ENCODE measurements around the gene PACRG. TPM values are rescaled to one million over a fixed set of nuclear protein-coding genes. Genes with fewer than 3 reads are reported as not detected.

Gene PACRG
- total RNA-seq, 1 experiment from 2014 or later, result 0.26 TPM

DNA sequence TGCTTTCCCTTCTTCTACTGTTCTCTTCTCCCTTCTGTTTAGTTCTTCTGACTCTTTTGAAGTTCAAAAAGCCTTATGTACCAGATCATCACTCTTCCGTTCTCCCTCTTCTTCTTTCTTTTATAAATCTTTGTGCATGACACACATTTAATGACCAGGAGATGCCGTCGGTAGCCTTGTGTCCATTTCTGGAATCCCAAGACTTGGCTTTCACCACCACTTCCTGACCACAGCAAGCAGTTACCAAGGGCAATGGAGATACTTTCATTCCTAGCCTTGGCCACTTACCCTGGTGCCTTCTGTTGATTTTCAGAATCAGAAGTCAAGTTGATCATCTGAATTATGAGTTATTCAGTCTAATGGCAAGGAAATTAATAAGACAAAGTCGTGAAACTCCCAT is 418.3 kb downstream of the PACRG start:
- H3K4me2 ChIP-seq (ENCODE audit: insufficient read depth, insufficient read length, low read length), result no peak overlapping the region
- H3K9ac ChIP-seq (ENCODE audit: extremely low read depth, insufficient read length, low read length), result no peak overlapping the region
- H2AFZ ChIP-seq (ENCODE audit: low read length), result no peak overlapping the region
- no peak overlapping the region for H3K4me3 Mint-ChIP-seq
- H3K79me1 ChIP-seq (ENCODE audit: insufficient read depth, low read depth, low read length, poor library complexity, severe bottlenecking), result no peaks in the 10 kb centered on the region
- H3K27me3 Mint-ChIP-seq (ENCODE audit: low read depth), result no peaks in the 10 kb centered on the region; the same call in 1 of the 2 replicates
- no peak overlapping the region for H3K14ac ChIP-seq (ENCODE audit: insufficient read depth, low read length)
- peaks cover 3% of the 10 kb centered on the region in 2 experiments for H3K4me1 Mint-ChIP-seq
- no peak overlapping the region for H3K4ac ChIP-seq (ENCODE audit: low read depth, low read length)
- no peaks in the 10 kb centered on the region for H3K4me1 ChIP-seq (ENCODE audit: insufficient read depth, low read length)
- H4K8ac ChIP-seq (replicated peaks; ENCODE audit: insufficient read length, low read depth, low read length), result no peak overlapping the region
- no peak overlapping the region for H2BK12ac ChIP-seq (ENCODE audit: insufficient read length, low read depth, low read length)
- H3K79me2 ChIP-seq (ENCODE audit: insufficient read depth, low read length), result no peaks in the 10 kb centered on the region; the same call in 1 of the 2 replicates
- no peak overlapping the region for H3K56ac ChIP-seq (ENCODE audit: insufficient read length, low read depth, low read length)
- no peaks in the 10 kb centered on the region for H3K9me3 Mint-ChIP-seq
- H2BK20ac ChIP-seq (ENCODE audit: low read depth, low read length, poor library complexity, severe bottlenecking), result no peak overlapping the region
- H3K23me2 ChIP-seq (ENCODE audit: insufficient read length, low read depth, low read length, poor library complexity, severe bottlenecking), result no peaks in the 10 kb centered on the region
- H4K20me1 ChIP-seq (ENCODE audit: control insufficient read depth, insufficient read depth, insufficient read length), result no peaks in the 10 kb centered on the region
- H3K27ac Mint-ChIP-seq, result no peak overlapping the region
- H4K5ac ChIP-seq (ENCODE audit: insufficient read length, low read depth, low read length), result no peak overlapping the region
- H2BK15ac ChIP-seq (ENCODE audit: low read depth, low read length), result no peak overlapping the region
- H3T11ph ChIP-seq (ENCODE audit: low read length), result no peak overlapping the region
- no peaks in the 10 kb centered on the region for H3K9me3 ChIP-seq (ENCODE audit: control insufficient read depth, low read depth, low read length)
- no peak overlapping the region for H3K27ac ChIP-seq (ENCODE audit: insufficient read length, low read depth, low read length)
- H2AK5ac ChIP-seq (ENCODE audit: insufficient read length, low read length), result no peak overlapping the region
- no peak overlapping the region for H2BK120ac ChIP-seq (ENCODE audit: low read depth, low read length, poor library complexity, severe bottlenecking)
- H4K91ac ChIP-seq (ENCODE audit: insufficient read length, low read depth, low read length), result no peak overlapping the region
- H2BK5ac ChIP-seq (ENCODE audit: insufficient read length, low read length), result no peak overlapping the region
- no peaks in the 10 kb centered on the region for H3K27me3 ChIP-seq (ENCODE audit: insufficient read depth, low read length)
- no peak for DNase-seq
- no CpG with 5 or more reads among the region's 4 CpGs for WGBS (ENCODE audit: extremely low coverage, insufficient read length, low lambda C conversion rate)
- no peak overlapping the region for H3K18ac ChIP-seq (ENCODE audit: insufficient read length, low read depth, low read length)
- TF ChIP-seq, protein P1, sequence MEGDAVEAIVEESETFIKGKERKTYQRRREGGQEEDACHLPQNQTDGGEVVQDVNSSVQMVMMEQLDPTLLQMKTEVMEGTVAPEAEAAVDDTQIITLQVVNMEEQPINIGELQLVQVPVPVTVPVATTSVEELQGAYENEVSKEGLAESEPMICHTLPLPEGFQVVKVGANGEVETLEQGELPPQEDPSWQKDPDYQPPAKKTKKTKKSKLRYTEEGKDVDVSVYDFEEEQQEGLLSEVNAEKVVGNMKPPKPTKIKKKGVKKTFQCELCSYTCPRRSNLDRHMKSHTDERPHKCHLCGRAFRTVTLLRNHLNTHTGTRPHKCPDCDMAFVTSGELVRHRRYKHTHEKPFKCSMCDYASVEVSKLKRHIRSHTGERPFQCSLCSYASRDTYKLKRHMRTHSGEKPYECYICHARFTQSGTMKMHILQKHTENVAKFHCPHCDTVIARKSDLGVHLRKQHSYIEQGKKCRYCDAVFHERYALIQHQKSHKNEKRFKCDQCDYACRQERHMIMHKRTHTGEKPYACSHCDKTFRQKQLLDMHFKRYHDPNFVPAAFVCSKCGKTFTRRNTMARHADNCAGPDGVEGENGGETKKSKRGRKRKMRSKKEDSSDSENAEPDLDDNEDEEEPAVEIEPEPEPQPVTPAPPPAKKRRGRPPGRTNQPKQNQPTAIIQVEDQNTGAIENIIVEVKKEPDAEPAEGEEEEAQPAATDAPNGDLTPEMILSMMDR (conservative IDR thresholded peaks at IDR 0.05), result no peak
- H3K36me3 Mint-ChIP-seq (ENCODE audit: insufficient read depth in 1 of 3, low read depth in 3 of 3), result no peaks in the 10 kb centered on the region; a peak in 1 of 7 replicates
- no peak overlapping the region for H3K23ac ChIP-seq (ENCODE audit: insufficient read length, low read depth, low read length)
